Ureter (tissue), 1 donor: Measurements from ENCODE around the gene NDST3. TPM values are rescaled to one million over a fixed set of nuclear protein-coding genes. Genes with fewer than 3 reads are reported as not detected.

ENCODE experiments used
- DNase-seq: peaks from one replicate; pipeline ENCODE4 v3.0.0-alpha.2; 2020; ENCODE audit warnings: low spot score
- total RNA-seq: library from RNA; stranded (reverse); gene quantifications from one replicate; pipeline ENCODE4 v1.2.4, GENCODE V29; 2023
- donor health status: DM: yes; HTN: yes; CAD: no.

NDST3 gene
- total RNA-seq: not detected

DNA sequence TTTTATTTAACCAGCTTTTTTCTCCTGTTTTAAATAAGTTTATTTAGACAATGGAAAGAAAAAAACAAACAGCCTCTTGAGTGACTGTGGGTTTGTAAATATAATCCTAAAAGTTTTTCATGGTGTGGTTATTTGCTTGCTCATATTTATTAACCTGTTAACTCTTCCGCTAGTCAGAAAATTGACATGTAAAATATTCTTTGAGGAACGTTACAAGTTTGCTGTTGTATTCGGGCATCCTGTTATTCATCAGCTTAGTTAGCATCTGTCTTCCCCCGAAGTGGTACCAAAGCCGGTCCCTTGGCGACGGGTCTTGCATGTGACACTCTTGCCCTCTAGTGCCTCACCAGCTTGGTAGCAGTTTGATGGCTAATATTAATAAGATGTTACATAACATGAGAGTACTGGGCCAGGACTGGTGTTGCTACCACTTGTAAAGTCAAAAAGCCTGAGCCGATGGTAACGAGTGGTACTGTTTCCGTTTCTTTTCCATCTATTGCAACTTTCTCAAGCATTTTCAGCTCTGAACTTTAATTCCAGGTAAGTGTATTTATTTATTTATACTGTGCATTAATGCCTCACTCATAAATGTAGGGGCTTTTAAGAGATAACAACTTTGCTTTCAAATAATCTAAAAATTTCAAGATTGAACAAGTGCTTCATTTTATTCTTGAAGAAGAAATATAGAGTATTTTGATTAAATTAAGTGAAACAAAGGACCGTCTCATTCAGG is at the start of gene NDST3:
Gene NDST3 (plus strand): TSS at position 434 of the 733 bp plus-strand sequence. CDS start 19,425 bp downstream, outside the sequence.
- DNase-seq: peak; percentile 56

GRCh38 chr4:117986321-117986720 is 48.0 kb upstream of the NDST3 start:
- DNase-seq: no peak

DNA sequence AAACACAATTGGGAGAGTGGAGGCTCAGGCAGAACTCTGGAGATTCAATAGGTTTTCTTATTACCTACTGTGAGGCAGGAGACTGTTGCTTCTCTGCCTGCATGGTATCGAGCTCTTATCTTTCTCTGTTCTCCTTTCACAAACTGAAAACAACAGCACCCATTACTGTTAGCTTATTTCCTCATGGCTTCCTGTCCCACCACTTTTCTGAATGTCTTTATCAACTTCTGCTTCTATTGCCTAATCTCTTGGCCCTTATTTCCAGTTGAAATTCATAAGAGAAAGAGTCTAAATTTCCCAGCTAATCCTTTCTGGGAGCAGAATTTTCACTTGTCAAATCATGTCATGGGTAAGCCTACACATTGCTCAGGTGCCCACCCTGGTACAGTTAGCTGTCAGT is 46.8 kb upstream of the NDST3 start:
- no peak for DNase-seq

- no peak for DNase-seq
Measured at GRCh38 chr4:117996891-117997290, 37.4 kb upstream of the NDST3 start.

DNA sequence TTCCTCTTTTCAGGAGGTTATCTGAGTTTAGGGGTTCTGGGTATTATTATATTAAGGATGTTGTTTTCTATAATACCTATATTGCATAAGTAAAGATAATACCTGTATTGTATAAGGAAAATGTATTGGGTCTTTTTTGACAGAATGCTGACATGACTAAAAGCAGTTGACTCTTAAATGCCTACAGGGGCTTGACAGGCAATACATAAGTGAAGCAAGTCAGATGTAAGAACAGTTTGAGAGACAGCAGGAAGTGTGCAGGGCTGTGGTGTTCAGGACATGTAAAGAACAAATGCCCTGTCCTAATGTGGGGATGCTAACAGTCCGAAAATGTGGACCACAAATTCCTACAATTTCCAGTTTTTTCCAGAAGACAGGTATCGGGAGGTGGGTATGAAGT is 30.2 kb upstream of the NDST3 start:
- DNase-seq: no peak

DNA sequence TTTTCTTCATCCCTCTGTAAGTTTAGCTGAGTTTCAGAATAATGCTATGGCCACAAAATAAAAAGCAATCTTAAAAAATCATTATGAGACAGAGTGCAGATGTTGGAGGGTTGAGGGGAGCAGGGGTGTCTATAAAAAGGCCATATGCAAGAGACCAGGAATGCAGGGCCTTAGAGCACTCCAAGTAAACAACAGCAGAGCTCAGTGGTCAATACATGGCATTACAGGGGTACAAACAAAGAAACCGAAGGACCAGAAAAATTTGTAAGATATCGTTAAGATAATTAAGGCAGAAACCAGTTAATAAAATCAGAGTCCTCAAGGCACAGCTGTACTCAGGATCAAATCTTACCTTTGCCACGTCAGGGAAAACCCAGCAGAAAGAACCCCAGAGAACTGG is 28.4 kb upstream of the NDST3 start:
- DNase-seq: no peak

DNA sequence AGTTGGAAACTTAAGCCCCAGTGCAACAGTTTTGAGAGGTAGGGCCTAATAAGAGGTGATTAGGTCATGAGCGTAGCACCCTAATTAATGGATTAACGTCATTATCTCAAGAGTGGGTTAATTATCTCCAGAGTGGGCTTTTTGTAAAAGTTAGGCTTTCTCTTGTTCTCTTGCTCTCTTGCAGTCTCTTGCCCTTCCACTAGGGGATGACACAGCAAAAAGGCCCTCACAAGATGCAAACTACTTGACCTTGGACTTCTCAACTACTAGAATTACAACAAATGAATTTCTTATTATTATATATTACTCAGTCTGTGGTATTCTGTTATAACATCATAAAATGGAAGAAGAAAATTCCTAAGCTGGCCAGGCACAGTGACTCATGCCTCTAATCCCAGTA is 22.1 kb upstream of the NDST3 start:
- DNase-seq: no peak

DNA sequence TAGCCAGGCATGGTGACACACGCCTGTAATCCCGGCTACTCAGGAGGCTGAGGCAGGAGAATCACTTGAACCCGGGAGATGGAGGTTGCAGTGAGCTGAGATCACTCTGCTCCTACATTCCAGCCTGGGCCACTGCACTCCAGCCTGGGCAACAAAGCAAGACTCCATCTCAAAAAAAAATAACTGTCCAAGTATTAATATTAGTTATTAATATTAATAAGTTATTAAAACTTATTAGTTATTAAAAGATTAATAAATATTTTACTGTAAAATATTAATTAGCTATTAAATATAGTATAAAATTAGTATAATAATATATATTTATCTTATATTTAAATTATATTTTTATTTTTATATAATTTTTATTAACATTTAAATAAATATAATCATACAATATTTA is 19.5 kb upstream of the NDST3 start:
- no peak for DNase-seq

GRCh38 chr4:118018381-118019145 is 15.7 kb upstream of the NDST3 start:
- DNase-seq: no peak

DNA sequence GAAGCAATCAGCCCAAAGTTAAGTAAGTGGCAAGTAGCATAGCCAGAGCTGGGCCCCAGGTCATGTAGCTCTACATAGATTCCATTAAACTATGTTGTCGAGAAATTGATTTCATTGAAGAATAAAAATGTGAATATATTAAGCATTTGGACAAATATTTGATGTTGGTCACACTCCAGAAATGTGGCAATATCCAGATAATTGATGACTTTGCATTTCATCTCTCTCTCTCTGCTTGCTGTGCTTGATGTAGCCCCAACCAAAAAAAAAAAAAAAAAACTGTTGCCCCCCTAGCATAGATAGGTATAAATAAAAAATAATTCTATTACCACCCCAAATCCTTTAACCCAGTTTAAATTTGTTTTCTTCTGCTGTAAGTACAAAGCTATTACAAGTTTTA is 7.5 kb upstream of the NDST3 start:
- no peak for DNase-seq

DNA sequence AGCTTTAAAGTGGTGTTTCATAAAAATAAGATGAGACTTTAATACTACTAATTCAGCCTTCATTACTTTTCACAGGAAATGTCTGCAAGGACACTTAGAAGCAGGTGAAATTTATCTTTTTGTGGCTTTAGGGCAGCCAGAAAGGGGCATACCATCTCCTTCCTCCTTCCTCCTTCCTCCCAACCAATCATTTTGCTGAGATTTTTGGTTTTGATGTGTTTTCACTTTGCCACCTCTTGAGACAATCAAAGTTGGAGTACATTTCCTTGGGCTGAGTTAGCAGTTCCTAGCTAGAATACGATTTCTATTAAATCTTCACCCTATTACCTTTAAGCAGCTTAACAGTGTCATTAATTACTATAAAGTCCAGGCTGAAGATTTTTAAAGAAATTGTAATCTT is 5.1 kb upstream of the NDST3 start:
- no peak for DNase-seq

DNA sequence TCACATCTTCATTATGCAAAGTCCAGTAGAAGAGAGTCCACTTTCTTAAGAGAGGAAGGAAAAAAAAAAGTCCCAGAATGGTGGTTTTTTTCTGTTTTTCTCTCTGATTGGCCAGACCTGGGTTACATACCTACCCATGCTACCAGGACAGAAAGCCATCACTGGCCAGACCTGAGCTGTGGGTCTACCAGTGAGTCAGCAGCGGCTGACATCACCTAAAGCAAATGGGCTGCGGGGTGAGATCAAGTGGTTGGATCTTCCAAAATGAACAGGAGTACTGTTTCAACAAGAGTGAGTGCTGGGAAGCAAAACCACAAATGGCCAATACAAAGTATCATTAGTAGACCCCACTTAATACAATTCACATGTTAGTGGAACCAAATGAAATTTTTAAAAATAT is 1.6 kb upstream of the NDST3 start:
- no peak for DNase-seq

DNA sequence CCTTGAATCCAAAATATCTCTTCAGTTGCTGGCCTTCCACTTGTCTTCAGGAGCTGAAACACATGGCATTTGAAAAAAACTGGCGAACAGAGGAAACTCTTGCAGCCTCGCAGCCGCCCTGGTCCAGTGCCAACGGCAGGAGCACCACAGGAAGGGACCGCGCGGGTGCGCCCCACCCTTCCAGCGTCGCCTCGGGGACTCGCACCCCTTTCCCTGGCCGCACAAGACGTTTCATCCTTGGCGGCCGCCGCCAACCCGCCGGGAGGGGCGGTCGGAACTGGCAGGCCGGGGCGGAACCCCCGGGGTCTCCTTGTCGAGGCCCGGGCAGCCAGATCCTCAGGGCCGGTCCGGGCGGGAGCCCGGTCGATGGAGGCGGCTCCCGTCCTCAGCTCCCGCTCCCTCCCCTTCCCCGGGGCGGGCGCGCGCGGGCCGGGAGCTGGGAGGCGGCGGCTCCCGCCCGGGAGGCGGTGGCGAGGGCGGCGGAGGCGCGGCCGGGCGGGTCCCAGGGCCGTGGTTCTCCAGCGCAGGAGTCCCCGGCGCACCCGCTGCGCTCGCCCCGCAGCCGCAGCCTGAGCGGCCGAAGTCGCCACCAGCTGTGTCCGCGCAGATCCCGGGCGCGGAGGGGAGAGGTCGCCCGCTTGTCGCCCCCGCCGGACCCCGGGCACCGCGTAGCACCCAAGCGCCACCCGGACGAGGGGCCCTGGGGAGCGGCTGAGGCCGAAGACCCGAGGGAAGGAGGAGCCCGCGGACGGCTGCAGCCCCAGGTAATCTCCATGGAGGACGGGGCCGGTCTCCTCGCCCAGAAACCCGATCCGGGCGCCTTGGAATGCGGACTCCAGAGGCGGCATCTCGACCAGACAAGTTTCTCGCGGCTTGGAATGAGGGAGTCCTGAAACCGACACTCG is 886 bp upstream of the NDST3 start:
- no peak for DNase-seq

DNA sequence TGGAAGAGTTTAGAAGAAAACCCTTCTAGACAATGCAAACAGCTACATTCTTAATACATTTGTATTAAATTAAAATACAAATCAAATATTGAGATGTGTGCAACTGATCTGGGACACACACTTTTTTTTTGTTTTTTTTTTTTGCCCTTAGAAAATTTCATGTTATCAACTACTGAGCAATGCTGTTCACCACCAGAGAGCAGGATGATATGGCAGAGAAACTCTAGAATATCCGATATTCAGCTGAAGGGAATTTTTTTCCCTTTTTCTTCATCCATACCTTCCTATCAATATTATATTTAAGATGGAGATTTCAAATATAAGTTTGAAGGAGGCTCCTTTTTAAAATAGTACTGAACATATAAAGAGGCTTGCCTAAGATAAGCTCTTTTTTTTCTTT is 1.0 kb downstream of the NDST3 start:
- no peak for DNase-seq

DNA sequence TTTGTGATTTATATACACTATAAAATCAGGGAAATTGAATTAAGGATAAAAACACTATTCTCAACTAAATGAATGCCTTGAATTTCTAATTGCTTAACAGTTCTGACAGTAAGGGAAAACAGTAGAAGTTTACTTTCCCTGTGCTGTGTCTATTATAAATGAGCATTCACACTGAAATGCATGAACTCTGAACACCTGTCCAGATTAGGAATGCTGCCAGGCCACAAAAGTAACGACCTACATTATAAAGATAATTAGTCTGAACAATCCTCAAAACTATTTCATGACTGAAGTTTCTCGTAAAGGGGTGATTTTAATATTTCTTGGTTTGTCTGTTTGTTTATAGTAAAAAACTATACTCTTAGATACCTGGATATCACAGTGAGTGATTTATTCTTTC is 2.0 kb downstream of the NDST3 start:
- no peak for DNase-seq

- DNase-seq: no peak
Measured at GRCh38 chr4:118037955-118038354, 3.7 kb downstream of the NDST3 start.

DNA sequence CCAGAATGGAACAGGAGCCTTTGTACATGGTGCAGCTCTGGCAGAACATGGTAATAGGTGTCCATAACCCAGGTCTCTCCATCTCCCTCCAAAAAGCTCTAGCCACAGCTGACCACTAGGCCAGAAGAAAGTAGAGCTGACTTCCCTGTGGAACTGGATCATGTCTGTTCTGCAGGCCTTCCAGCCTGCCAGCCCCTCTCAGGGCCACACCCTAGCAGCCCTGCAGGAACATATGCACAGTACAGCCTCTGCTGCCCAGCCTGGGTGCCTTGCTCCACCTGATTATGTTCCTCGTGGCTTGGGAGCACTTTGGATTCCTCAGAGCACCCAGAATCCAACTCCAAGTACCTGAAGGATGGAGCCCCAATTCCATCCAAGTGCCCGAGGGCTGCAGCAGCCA is 12.0 kb downstream of the NDST3 start:
- no peak for DNase-seq

DNA sequence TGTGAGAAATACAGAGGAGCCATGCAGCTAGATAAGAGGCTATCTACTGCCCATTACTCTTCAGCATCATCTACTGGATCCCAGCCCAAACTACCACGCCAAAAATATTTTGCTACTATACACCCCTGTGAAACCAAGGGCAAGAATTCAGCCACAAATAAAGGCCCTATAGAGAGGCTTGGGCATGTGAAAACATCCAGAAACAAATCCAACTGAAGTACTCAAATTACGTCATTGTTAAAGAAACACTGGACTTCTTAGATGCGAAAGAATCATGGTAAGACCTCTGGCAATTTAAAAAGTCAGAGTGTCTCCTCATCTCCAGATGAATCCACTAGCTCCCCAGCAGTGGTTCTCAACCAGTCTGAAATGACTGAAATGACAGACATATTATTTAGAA is 12.8 kb downstream of the NDST3 start:
- no peak for DNase-seq

- no peak for DNase-seq
Measured at GRCh38 chr4:118058955-118059354, 24.7 kb downstream of the NDST3 start.

DNA sequence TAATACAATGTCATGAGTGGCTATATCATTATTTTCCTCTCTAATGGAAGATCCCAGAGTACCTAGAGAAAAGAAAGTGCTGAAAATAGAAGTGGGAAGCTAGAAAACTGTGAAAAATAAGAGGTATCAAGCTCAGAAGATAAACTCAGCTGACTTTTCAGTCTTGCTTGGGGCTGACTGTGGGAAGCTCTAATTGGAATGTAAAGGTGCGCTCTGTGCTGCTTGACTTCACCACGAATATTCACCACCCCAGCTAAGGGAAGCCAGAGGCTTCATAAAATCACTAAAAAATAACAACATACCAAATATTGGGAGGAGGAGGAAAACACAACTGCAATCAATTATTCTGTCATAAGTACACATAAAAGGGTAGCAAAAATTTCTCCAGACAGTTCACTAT is 25.1 kb downstream of the NDST3 start:
- DNase-seq: no peak

DNA sequence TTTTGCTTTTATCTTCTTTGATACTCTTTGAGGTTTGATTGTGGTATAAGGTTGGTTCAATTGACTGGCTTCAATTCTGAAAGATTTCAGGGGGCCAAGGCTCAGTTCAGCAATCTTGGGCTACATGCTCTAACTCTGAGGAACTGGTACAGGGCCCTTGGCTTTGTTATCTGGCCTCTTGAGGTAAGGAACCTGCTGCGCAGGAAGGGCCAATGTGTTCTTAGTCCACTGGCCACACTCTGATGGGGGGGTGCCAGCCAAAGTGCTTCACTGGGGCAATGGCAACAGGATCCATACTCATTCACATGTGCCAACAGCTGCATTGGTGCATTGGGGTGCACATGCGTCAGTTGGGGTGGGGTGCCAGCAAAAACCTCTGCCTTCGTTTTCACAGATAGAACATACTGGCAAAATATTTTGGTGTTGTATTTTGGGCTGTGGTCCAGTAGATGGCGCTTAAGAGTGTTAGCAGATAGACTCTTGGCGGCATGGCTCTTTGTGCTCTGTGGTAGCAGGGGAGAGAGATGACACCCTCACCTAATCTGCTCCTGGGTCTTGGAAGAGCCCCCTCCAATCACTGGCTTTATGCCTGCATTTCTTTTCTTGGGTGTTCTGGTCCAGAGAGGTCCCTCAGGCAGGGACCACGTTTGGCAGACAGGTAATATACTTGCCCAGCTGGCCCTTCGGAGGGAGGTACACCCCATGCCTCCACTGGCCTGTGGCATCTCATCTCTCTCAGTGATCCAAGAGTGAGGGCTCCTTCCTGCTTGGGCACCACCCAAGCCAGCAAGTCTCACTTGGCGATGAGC is 42.9 kb downstream of the NDST3 start:
- DNase-seq: no peak

DNA sequence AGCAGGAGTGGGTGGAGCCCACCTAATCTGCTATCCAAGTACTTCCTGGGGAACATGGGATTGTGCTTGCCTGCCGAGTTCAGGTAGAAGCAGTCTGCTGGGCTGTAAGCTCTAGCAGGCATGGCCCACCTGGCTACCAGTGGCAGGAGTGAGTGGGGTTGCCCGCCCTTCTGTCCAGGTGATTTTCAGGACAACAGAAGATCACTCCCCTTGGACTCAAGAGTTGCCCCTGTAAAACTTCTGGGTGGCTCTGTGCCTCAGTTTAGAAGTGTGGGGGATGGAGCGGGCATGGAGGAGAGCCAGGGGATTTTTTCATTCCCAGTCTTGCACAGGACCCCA is 43.5 kb downstream of the NDST3 start:
- DNase-seq: no peak
